ENCODE data around the gene OSBPL3.
A peak's percentile ranks its signal among the peaks of the same experiment; 100 is the strongest.

Gene OSBPL3

DNA sequence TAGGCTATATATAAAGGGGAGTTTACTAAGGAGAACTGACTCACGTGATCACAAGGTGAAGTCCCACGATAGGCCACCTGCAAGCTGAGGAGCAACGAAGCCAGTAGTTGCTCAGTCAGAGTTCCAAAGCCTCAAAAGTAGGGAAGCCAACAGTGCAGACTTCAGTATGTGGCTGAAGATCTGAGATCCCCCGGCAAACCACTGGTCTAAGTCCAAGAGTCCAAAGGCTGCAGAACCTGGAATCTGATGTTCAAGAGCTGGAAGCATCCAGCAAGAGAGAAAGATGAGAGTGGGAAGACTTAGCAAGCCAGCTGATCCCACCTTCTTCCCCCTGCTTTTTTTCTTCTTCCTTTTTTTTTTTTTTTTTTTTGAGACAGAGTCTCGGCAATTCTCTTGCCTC, 195.7 kb downstream of the OSBPL3 start:
- DNase-seq: no peak

DNA sequence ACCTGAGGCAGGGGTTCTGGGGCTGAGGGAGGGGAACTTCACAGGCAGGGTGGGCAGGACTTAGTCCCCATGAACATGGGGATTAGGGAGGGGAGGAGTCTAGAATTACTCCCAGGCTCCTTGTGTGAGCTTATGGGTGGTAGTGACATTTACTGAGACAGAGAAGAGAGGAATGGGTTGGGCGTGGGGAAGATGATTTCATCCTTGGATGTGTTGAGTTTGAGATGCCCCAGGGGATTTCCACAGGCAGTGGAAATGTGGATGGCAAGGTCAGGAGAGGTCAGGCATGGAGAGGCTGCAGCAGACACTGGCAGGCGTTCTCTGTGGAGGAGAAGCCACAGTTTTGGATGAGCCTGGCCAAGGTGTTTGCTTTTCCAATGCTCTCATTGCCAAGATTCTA, 196.3 kb downstream of the OSBPL3 start:
- no peak for DNase-seq

DNA sequence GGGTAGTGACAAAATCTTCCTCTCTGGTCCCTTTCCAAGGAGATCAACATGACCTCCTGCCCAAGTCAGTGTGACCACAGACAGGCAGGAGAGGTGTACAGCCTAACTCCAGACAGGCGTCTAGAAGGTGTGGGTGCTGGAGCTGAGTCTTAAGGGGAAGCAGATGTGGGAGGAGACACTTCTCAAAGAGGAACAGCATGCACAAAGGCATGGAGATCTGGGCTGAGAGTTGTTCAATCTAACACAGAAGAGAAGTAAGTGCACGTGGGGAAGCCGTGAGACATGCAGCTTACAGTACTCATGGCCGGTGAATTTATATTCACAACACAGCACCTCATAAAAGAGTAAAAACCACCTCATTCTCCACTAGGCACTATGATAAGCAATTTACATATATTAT, 198.9 kb downstream of the OSBPL3 start:
- DNase-seq: no peak

DNA sequence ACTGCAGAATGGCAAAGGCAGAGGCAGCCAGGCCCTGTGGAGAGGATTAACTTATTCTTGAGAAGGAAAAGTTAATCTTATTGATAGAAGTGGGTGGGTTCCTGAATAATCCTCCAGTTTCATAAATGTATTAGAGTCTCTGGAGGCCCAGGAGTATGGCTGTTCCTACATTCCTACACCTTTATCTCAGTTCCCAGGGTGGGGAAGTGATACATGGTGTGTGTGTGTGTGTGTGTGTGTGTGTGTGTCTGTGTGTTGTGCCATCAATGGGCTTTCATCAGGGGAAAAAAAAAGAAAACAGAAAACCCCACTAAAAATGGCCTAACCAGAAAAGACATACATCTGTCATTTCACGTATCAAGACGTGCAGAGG, 200.7 kb downstream of the OSBPL3 start:
- DNase-seq: no peak

DNA sequence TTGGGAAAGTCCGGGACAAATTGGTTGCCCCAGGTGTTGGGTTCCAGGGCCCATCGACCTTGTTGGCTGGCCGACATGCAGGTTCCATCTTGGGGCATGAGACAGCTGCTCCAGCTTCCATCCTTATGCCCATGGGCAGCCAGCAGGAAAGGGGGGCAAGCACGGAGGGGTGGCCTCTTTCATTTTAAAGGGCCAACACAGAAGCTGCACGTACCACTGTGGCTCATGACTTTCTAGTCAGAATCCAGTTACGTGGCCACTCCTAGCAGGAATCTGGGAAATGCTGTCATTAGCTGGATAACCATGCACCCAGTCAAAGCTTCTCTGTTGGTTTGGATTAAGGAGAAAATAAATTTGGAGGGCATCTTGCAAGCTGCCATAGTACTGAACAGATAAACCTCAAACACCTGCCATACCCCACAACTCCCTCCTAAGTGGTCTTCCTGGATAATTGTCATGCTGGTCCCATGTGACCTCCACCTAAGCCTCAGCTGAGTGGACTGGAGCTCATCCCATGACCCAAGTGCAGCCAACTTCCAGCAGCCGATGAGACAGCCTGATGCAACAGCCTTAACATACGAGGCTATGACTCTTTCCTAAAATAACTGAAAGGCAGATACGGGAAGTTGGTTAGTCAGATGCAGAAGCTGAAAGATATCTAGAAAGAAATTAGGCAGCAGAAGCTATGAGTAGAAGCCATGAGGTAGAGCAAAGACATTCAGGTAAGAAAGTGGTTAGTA, 201.3 kb downstream of the OSBPL3 start:
- DNase-seq: no peak

DNA sequence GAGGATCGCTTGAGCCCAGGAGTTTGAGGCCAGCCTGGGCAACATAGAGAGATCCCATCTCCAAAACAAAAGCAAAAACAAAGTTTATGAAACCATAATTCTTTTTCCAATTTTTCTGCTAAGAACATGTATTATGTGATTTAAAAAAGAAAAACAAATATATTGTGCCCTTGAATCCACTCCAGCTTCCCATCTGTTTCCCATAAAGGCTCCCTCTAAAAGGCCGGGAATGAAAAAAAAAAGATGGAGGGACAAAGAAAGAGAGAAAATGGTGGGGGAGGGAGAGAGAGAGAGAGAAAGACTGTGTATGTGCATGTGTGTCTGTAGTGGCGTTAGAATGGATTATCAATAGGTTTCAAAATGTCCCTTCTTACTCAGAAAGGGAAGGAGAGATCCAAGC, 202.2 kb downstream of the OSBPL3 start:
- no peak for DNase-seq

DNA sequence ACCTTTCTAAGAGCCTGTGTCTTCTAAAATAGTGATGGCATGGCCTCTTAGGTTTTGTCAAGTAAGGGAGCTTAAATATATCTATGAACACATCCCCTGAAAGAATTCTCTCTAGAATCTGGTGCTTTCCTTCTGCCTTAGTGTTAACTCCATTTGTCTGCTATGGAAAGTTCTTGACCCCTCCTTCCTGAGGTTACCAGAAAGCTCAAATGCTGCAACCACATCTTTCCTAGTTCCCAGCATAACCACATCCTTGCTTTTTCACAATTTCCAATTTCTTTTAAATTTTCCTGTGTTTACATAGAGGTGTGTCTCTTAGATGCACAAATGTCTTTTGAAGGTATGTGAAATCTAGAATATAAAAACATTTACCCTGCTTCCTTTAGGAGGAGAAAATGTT, 206.3 kb downstream of the OSBPL3 start:
- DNase-seq: no peak

DNA sequence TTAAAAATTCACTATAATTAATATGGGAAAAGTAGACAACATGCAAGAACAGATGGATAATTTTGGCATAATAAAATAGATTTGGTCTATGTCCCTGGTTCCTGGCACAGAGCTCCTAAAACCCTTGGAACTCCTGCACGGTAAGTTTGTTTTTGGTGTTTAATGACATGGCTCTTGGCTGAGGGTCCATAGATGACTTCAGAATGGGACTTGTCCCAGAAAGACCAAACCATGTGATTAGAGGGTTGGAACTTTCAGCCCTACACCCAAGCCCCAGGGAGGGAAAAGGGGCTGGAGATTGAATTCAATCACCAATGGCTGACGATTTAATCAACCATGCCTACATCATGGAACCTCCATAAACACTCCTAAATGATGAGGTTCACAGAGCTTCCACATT, 210.1 kb downstream of the OSBPL3 start:
- no peak for DNase-seq

DNA sequence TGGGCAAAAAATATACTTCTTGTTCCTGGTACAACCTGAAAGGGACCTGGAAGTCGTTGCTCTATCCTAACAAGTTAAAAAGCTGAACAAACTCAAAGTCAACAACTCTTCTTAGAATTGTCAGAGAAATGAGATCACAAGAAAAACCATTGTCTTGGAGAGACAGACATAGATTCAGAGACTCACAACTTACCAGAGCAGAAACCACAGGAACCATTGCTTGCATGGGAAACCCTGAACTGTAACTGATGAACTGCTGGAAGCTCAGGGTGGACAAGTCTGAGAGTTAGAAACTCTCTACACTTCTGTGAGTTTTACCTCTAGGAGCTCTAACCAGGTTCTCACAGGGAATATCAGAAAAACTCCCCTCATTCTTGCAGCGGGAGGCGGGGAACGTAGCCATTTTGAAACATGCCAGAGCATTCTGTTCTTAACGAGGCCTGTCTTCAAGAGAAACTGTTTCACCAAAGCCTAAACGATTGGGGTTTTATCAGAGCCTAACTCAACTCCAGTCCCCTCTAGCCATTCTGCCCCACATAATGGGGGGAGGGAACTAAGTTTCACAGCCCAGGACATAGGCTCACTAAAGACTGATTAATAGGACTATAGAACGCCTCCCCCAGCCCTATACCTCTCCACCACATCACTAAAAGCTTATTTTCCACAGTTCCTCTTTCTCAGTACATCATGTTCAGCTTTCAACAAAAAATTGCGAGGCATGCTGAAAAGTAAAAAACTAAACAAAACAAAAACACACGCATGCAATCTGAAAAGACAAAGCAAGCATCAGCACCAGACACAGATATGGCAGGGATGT, 210.8 kb downstream of the OSBPL3 start:
- no peak for DNase-seq

- DNase-seq: no peak
These were observed 212.0 kb downstream of the OSBPL3 start for GRCh38 chr7:24767878-24768569.

DNA sequence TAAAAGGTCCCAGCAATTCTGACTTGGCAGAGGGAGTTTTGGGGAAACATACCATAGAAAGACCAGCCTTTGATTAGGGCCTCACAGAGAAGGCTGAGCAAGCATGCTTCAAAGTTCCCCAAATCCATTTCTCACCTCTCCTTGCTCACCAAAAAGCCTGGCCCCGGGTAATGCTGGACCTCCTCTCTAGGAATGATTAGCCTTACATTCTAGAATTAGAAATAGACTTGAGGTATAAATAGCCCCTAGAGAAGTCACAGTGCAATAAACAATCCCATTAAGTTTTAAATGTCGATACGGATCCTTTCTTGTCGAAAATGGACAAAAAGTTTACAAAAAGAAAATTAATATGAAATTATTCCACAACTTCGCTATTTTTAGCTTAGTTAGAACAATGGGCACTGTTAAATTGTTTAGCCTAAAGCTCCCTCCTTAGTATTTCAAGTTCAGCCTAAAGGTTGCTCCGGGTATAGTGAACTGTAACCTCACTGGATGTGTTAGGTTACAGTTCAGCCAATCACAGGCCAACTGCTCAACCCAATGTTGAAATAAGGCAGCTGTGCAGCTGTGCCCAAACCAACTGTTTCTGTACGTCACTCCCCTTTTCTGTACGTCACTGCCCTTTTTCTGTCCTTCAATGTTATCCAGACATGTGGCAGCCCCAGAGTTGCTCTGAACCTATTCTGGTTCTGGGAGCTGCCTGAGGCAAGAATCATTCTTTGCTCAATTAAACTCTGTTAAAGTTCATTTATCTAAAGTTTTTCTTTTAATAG, 214.8 kb downstream of the OSBPL3 start:
- no peak for DNase-seq

DNA sequence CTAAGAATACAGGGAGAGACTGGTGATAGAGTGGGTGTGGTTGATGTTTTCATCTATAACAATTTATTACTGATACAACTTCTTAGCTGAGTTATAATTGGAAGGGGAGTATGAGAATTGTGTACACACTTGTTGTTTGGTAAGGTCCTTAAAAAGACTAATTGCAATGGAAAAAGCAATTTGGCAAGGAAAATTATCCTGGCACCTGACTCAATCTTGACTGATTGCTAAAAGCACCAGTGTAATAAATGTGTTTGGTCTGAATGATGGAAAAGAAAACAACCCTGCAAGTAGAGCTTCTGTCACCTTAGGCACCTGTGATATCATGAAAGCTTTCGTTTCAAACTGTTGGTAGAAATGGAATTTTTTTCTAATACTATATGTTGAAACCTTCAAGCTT, 216.0 kb downstream of the OSBPL3 start:
- DNase-seq: no peak

DNA sequence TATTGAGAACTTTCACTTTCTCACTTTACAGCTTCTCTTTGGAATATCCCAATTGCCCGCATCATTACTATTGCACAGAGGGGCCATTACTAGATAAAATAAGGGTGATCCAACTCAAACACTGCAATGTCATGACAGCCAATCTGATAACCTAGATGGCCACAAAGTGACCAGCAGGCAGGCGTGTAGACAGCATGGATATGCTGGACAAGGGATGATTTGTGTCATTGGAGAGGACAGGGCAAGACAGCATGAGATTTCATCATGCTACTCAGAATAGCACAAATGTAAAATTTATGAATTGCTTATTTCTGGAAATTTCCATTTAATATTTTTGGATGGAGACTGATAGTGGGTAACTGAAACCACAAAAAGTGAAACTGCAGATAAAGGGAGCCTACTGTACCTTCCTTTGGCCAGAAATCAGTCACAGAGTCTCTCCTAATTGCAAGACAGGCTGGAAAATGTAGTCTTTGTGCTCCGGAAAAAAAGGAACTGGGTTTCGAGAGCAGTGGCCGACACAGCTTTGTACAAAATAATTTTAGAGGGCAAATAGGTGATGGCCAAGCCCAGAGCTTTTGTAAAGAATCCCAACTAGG, 216.6 kb downstream of the OSBPL3 start:
- DNase-seq: no peak

GRCh38 chr7:24762771-24763170, 217.2 kb downstream of the OSBPL3 start:
- DNase-seq: no peak

- no peak for DNase-seq
These were observed 219.0 kb downstream of the OSBPL3 start for GRCh38 chr7:24760968-24761367.

- DNase-seq: no peak
These were observed 222.4 kb downstream of the OSBPL3 start, which contains the start of gene GSDME for GRCh38 chr7:24757353-24758275. TSS of gene GSDME (minus strand) at chr7:24757464. CDS start at chr7:24749774, 7,690 bp downstream.

- peak; percentile 39 for DNase-seq
These were observed 223.2 kb downstream of the OSBPL3 start for GRCh38 chr7:24756545-24757352.

GRCh38 chr7:24755541-24756407, 224.2 kb downstream of the OSBPL3 start:
- no peak for DNase-seq

GRCh38 chr7:24754906-24755506, 225.0 kb downstream of the OSBPL3 start:
- DNase-seq: no peak

Data from DMS79 treated with DMSO at 0.1 percent for 48 hours (cell line).